GM12801 (cell line): ENCODE data around the gene SLC34A1.

ENCODE experiments used
- TF ChIP-seq, protein P1 (sequence below): IDR thresholded peaks from one replicate; pipeline ENCODE4 v1.5.1; 2011; ENCODE audit warnings: control low read depth; ENCODE audit not compliant: insufficient read length; ENCODE audit errors: extremely low read depth

Gene SLC34A1

GRCh38 chr5:177380805-177381126 lies 3.5 kb upstream of the SLC34A1 start:
- TF ChIP-seq, protein P1, sequence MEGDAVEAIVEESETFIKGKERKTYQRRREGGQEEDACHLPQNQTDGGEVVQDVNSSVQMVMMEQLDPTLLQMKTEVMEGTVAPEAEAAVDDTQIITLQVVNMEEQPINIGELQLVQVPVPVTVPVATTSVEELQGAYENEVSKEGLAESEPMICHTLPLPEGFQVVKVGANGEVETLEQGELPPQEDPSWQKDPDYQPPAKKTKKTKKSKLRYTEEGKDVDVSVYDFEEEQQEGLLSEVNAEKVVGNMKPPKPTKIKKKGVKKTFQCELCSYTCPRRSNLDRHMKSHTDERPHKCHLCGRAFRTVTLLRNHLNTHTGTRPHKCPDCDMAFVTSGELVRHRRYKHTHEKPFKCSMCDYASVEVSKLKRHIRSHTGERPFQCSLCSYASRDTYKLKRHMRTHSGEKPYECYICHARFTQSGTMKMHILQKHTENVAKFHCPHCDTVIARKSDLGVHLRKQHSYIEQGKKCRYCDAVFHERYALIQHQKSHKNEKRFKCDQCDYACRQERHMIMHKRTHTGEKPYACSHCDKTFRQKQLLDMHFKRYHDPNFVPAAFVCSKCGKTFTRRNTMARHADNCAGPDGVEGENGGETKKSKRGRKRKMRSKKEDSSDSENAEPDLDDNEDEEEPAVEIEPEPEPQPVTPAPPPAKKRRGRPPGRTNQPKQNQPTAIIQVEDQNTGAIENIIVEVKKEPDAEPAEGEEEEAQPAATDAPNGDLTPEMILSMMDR = no peak

- TF ChIP-seq, protein P1 = no peak
Measured at GRCh38 chr5:177382423-177383029, 1.7 kb upstream of the SLC34A1 start.

- TF ChIP-seq, protein P1 = no peak
Measured at GRCh38 chr5:177383181-177383580, 1.1 kb upstream of the SLC34A1 start.

DNA sequence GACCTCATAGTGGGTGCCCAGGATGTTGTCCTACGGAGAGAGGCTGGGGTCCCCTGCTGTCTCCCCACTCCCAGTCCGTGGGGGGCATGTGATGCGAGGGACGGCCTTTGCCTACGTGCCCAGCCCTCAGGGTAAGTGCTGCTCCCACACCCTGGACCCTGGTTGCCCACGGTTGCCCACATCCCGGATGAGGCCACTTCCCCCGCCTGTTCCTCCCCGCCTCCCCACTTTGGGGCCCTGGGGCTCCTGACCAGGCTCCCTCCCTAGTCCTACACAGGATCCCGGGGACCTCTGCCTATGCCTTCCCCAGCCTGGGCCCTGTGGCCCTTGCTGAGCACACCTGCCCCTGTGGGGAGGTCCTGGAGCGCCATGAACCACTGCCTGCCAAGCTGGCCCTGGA lies 1.5 kb downstream of the SLC34A1 start:
- TF ChIP-seq, protein P1 = no peak

GRCh38 chr5:177386542-177386941 lies 2.3 kb downstream of the SLC34A1 start:
- TF ChIP-seq, protein P1 = no peak

DNA sequence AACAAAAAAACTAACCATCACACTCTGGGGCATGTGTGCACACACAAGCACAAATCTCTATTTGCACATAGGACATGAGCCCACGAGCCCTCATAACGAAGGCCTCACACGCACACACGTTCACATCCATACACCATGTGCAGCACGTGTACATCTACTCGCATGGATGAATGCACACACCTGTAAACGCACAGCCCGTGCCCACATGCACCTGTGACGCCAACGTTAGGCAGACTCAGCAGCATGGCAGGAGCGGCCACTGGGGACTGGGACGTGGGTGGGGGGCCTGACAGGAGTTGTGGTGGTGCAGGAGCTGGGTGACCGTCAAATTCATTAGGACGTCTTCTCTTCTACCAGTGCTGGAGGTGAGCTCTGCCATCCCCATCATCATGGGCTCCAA lies 3.2 kb downstream of the SLC34A1 start:
- TF ChIP-seq, protein P1 = no peak

DNA sequence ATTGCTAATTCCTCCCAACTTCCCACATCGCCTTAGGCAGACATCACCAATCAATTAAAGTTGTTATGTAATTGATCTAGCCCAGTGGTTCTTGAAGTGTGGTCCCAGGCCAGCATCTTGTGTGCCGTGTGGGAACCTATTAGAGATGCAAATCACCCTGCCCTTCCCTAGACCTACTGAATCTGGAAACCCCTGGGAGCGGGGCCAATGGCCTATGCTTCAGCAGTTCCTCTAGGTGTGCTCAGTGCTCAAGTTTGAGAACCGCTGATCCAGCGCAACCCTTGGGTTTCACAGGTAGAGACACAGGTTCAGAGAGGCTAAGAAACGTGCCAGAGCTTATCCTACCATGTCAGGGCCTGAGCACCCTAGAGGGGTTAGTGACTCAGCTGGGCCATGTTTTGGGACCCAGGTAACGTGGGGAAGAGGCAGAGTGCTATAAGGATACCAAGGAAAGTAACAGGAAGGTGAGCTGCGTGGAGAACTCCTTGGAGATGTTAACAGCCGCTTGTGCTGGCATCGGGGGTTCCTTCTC lies 4.4 kb downstream of the SLC34A1 start:
- TF ChIP-seq, protein P1 = no peak
